HCT116 (cell line): ENCODE results near the gene EVL. TPM values are rescaled to one million over a fixed set of nuclear protein-coding genes. Genes with fewer than 3 reads are reported as not detected.

Experiments used
- ATAC-seq: fragments of 200-7000 bp; cut with Tn5 transposase; 2 replicates; pipeline ENCODE4 v1.9.1; 2020; ENCODE audit warnings: mild to moderate bottlenecking, moderate library complexity
- BruUV-seq: library from RNA; stranded (reverse); fragments of 400-500 nt; replicated peaks from 2 replicates; lab custom pipeline; 2021; lab: Mats Ljungman, UMichigan
- CTCF ChIA-PET: fragments of 300-600 bp; sonication (Branson Sonifier 250); formaldehyde crosslinking; loops from one replicate; lab custom pipeline; 2021; ENCODE audit warnings: antibody characterized with exemption; lab: Charles Lee
- POLR2A ChIA-PET: fragments of 300-600, 350-600 bp; sonication (Branson Sonifier 250); formaldehyde crosslinking; loops from one replicate; lab custom pipeline; 2021; ENCODE audit warnings: antibody characterized with exemption; lab: Charles Lee
- RAD21 ChIA-PET, 2 experiments: fragments of 300-600 bp; sonication (Branson Sonifier 250); formaldehyde crosslinking; loops; one replicate each; lab custom pipeline; 2023; ENCODE audit warnings: low total read pairs in 2 of 2; ENCODE audit not compliant: uncharacterized antibody in 2 of 2, unreplicated experiment in 2 of 2, low non-redundant PET in 1 of 2; lab: Charles Lee
- DNase-seq: peaks from one replicate; pipeline ENCODE4 v3.0.0-alpha.2; 2010; ENCODE audit warnings: low read depth, low spot score
- H2AFZ ChIP-seq: fragments of 200-600 bp; shearing (Covaris generic), sonication (generic); 2 replicates; pipeline ENCODE4 v1.6.1; 2017; ENCODE audit warnings: low read depth, mixed run types, mixed read lengths, antibody characterized with exemption, low read length; ENCODE audit not compliant: poor library complexity, severe bottlenecking
- H3K27ac ChIP-seq: 2 replicates; pipeline ENCODE4 v1.5.1; 2012; ENCODE audit warnings: low read depth, low read length
- H3K27me3 ChIP-seq: fragments of 200-600 bp; sonication (generic); 2 replicates; pipeline ENCODE4 v1.6.1; 2016; ENCODE audit warnings: mixed run types, low read length, mixed read lengths; ENCODE audit not compliant: insufficient read depth
- H3K36me3 ChIP-seq, 2 experiments: fragments of 200-500 bp in 1 of 2; fragments of 200-600 bp in 1 of 2; sonication (Bioruptor generic) in 1 of 2; sonication (generic) in 1 of 2; 2 replicates each; pipeline versions ENCODE4 v1.5.1 to v1.6.1; 2014 to 2016; ENCODE audit warnings: low read length in 2 of 2, inconsistent platforms in 1 of 2, mixed read lengths in 1 of 2, mixed run types in 1 of 2; ENCODE audit not compliant: insufficient read depth in 2 of 2, control insufficient read depth in 1 of 2
- H3K4me1 ChIP-seq, 2 experiments: fragments of 200-600 bp in 1 of 2; sonication (generic) in 1 of 2; 2 replicates each; pipeline versions ENCODE4 v1.5.1 to v1.6.1; 2012 to 2017; ENCODE audit warnings: low read length in 2 of 2, inconsistent platforms in 1 of 2, mild to moderate bottlenecking in 1 of 2, mixed read lengths in 1 of 2, mixed run types in 1 of 2, moderate library complexity in 1 of 2; ENCODE audit not compliant: insufficient read depth in 2 of 2, control insufficient read depth in 1 of 2
- H3K4me2 ChIP-seq: fragments of 200-600 bp; sonication (generic); 2 replicates; pipeline ENCODE4 v1.6.1; 2017; ENCODE audit warnings: mixed run types, low read length, mixed read lengths
- H3K4me3 ChIP-seq, 2 experiments: fragments of 200-600 bp in 1 of 2; sonication (generic) in 1 of 2; replicated peaks in 1 of 2; 2 replicates each; pipeline ENCODE4 v1.5.1; 2011 to 2016; ENCODE audit warnings: low read length in 2 of 2, control low read depth in 1 of 2, low read depth in 1 of 2, mild to moderate bottlenecking in 1 of 2, mixed read lengths in 1 of 2, mixed run types in 1 of 2
- H3K79me2 ChIP-seq: fragments of 200-600 bp; sonication (generic); 2 replicates; pipeline ENCODE4 v1.6.1; 2017; ENCODE audit warnings: mild to moderate bottlenecking, mixed run types, low read length, moderate library complexity, mixed read lengths; ENCODE audit not compliant: insufficient read depth
- H3K9ac ChIP-seq: fragments of 200-600 bp; sonication (generic); 2 replicates; pipeline ENCODE4 v1.6.1; 2016; ENCODE audit warnings: low read length, mixed read lengths
- H3K9me2 ChIP-seq: fragments of 200-600 bp; sonication (generic), shearing (Covaris generic); 2 replicates; pipeline ENCODE4 v1.6.1; 2017; ENCODE audit warnings: mixed run types, mild to moderate bottlenecking, moderate library complexity; ENCODE audit not compliant: insufficient read depth
- H3K9me3 ChIP-seq, 2 experiments: fragments of 200-500 bp in 1 of 2; fragments of 200-600 bp in 1 of 2; sonication (Bioruptor generic) in 1 of 2; sonication (generic) in 1 of 2; 2 replicates each; pipeline ENCODE4 v1.6.1; 2014 to 2017; ENCODE audit warnings: low read length in 2 of 2, mixed read lengths in 2 of 2, inconsistent platforms in 1 of 2, low read depth in 1 of 2, mild to moderate bottlenecking in 1 of 2, mixed run types in 1 of 2, moderate library complexity in 1 of 2; ENCODE audit not compliant: control insufficient read depth in 1 of 2, insufficient read depth in 1 of 2
- H4K20me1 ChIP-seq: fragments of 200-600 bp; sonication (generic), shearing (Covaris generic); 2 replicates; pipeline ENCODE4 v1.6.1; 2017; ENCODE audit warnings: mixed run types, mild to moderate bottlenecking, moderate library complexity; ENCODE audit not compliant: insufficient read depth
- ELF1 ChIP-seq: IDR thresholded peaks from 2 replicates; pipeline ENCODE4 v1.6.1; 2012; ENCODE audit warnings: low read depth, borderline replicate concordance
- EZH2phosphoT487 ChIP-seq: fragments of 200-600 bp; IDR thresholded peaks from 2 replicates; pipeline ENCODE4 v1.6.1; 2018; ENCODE audit warnings: antibody characterized with exemption, borderline replicate concordance
- FOSL1 ChIP-seq: IDR thresholded peaks from 2 replicates; pipeline ENCODE4 v1.6.1; 2012; ENCODE audit warnings: low read depth
- POLR2A ChIP-seq: IDR thresholded peaks from 2 replicates; pipeline ENCODE4 v1.7.0; 2011; ENCODE audit warnings: borderline replicate concordance; ENCODE audit not compliant: insufficient read depth, insufficient read length; ENCODE audit errors: extremely low read depth
- RAD21 ChIP-seq: IDR thresholded peaks from 2 replicates; pipeline ENCODE4 v1.6.1; 2012; ENCODE audit warnings: low read depth, mild to moderate bottlenecking
- SIN3A ChIP-seq: IDR thresholded peaks from 2 replicates; pipeline ENCODE4 v1.6.1; 2012; ENCODE audit warnings: low read depth
- SP1 ChIP-seq: IDR thresholded peaks from 2 replicates; pipeline ENCODE4 v1.6.1; 2012; ENCODE audit warnings: low read depth
- TCF7L2 ChIP-seq: IDR thresholded peaks from 2 replicates; pipeline ENCODE4 v1.7.0; 2011; ENCODE audit warnings: borderline replicate concordance, inconsistent platforms; ENCODE audit not compliant: insufficient read depth, insufficient read length; ENCODE audit errors: extremely low read depth
- ZNF274 ChIP-seq: fragments of 200-500 bp; sonication (Bioruptor generic); IDR thresholded peaks from 2 replicates; pipeline ENCODE4 v1.6.1; 2014; ENCODE audit warnings: mild to moderate bottlenecking, low read depth, low read length, inconsistent platforms
- intact Hi-C: fragments of 100-400 bp; cut with micrococcal nuclease; formaldehyde crosslinking; loops from 2 replicates; pipeline ENCODE4 v1.10.0; 2022
- total RNA-seq: library from RNA; stranded (reverse); gene quantifications from one replicate; pipeline ENCODE4 v1.2.1, GENCODE V29; 2021; ENCODE audit not compliant: unreplicated experiment
- TF ChIP-seq, protein P1 (sequence below), 3 experiments: fragments of 200-600 bp in 1 of 3; sonication (generic) in 1 of 3; IDR thresholded peaks in 2 of 3; conservative IDR thresholded peaks in 1 of 3; 2 replicates each; pipeline ENCODE4 v1.5.1; 2012 to 2017; ENCODE audit warnings: low read depth in 2 of 3, low read length in 2 of 3, antibody characterized with exemption in 1 of 3, borderline replicate concordance in 1 of 3, control low read depth in 1 of 3, mild to moderate bottlenecking in 1 of 3, mixed read lengths in 1 of 3, mixed run types in 1 of 3, moderate library complexity in 1 of 3; ENCODE audit not compliant: insufficient read depth in 1 of 3
- TF ChIP-seq, protein P2 (sequence below): IDR thresholded peaks from 2 replicates; pipeline ENCODE4 v1.6.1; 2012

EVL gene
- total RNA-seq, 1 experiment from 2014 or later, result 19.9 TPM

DNA sequence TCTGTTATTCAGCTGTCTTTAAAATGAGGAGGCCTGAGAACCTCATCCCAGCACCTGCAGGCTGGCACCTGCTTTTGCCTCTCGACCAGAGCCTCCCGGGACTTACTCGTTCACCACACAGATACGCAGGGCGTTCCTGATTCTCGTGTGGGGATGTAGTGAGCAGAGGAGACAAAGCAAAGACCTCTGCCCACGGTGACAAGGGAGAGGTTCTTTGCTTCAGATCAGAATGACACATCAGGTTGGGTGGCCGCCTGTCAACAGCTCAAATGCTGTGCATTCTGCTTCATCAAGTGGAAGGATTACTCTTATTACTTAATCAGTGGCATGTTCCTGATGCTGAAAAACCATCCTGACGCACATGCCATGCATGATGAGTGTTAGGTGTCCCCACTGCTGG is 69.9 kb downstream of the EVL start:
- no TSS peak for BruUV-seq
- no peak for ATAC-seq
- no peaks in the 10 kb centered on the region for H3K9me3 ChIP-seq
- DNase-seq, result no peak
- intact Hi-C loops, result no loop called here
- H3K4me3 ChIP-seq, result no peak overlapping the region
- H3K9ac ChIP-seq, result no peak overlapping the region
- H2AFZ ChIP-seq, result no peak overlapping the region
- no peaks in the 10 kb centered on the region for H3K9me2 ChIP-seq
- H3K27me3 ChIP-seq, result no peaks in the 10 kb centered on the region
- RAD21 ChIA-PET, result no interaction called here
- H3K4me2 ChIP-seq, result no peak overlapping the region
- H3K79me2 ChIP-seq, result no peaks in the 10 kb centered on the region
- no peak overlapping the region for H3K27ac ChIP-seq
- H3K4me1 ChIP-seq, result peaks cover 1 to 13% of the 10 kb centered on the region in 2 experiments; a peak in 3 of 4 replicates
- H3K36me3 ChIP-seq, result no peaks in the 10 kb centered on the region
- CTCF ChIA-PET, result no interaction called here
- POLR2A ChIA-PET, result no interaction called here
- H4K20me1 ChIP-seq, result no peaks in the 10 kb centered on the region
- TF ChIP-seq, protein P1, sequence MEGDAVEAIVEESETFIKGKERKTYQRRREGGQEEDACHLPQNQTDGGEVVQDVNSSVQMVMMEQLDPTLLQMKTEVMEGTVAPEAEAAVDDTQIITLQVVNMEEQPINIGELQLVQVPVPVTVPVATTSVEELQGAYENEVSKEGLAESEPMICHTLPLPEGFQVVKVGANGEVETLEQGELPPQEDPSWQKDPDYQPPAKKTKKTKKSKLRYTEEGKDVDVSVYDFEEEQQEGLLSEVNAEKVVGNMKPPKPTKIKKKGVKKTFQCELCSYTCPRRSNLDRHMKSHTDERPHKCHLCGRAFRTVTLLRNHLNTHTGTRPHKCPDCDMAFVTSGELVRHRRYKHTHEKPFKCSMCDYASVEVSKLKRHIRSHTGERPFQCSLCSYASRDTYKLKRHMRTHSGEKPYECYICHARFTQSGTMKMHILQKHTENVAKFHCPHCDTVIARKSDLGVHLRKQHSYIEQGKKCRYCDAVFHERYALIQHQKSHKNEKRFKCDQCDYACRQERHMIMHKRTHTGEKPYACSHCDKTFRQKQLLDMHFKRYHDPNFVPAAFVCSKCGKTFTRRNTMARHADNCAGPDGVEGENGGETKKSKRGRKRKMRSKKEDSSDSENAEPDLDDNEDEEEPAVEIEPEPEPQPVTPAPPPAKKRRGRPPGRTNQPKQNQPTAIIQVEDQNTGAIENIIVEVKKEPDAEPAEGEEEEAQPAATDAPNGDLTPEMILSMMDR (IDR thresholded peaks at IDR 0.05 in 2 of 3, conservative IDR thresholded peaks at IDR 0.05 in 1 of 3; ENCODE audit: borderline replicate concordance in 1 of 3, insufficient read depth in 1 of 3, low read depth in 2 of 3, low read length in 2 of 3), result no peak
- TF ChIP-seq SIN3A, result no peak
- no peak for TF ChIP-seq TCF7L2
- no peak for TF ChIP-seq RAD21
- TF ChIP-seq SP1, result no peak
- no peak for TF ChIP-seq FOSL1
- TF ChIP-seq, protein P2, sequence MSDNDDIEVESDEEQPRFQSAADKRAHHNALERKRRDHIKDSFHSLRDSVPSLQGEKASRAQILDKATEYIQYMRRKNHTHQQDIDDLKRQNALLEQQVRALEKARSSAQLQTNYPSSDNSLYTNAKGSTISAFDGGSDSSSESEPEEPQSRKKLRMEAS, result no peak
- TF ChIP-seq ZNF274, result no peak
- TF ChIP-seq EZH2phosphoT487, result no peak
- TF ChIP-seq POLR2A, result no peak
- TF ChIP-seq ELF1, result no peak
